H9 (cell line): ENCODE results near the gene C3. TPM values are rescaled to one million over a fixed set of nuclear protein-coding genes. Genes with fewer than 3 reads are reported as not detected.
"Not testable (repeated sequence)": the region's sequence is repeated elsewhere in the genome, so short reads cannot be mapped to it uniquely, and the experiment has no call there.

Experiments used
- DNase-seq: peaks from one replicate; pipeline ENCODE4 v3.0.0-alpha.2; 2017
- H2AFZ ChIP-seq: one replicate; pipeline ENCODE4 v1.6.1; 2013; ENCODE audit warnings: mild to moderate bottlenecking, low read length, control low read depth, moderate library complexity
- H2AK5ac ChIP-seq: 2 replicates; pipeline ENCODE4 v1.6.1; 2013; ENCODE audit warnings: low read length, control low read depth, mixed read lengths; ENCODE audit not compliant: insufficient read length
- H2BK120ac ChIP-seq: one replicate; pipeline ENCODE4 v1.6.1; 2013; ENCODE audit warnings: low read depth, mild to moderate bottlenecking, low read length, control low read depth, inconsistent platforms; ENCODE audit not compliant: poor library complexity, severe bottlenecking
- H2BK12ac ChIP-seq: 2 replicates; pipeline ENCODE4 v1.6.1; 2013; ENCODE audit warnings: low read length, control low read depth, mixed read lengths, low read depth; ENCODE audit not compliant: insufficient read length
- H2BK15ac ChIP-seq: 2 replicates; pipeline ENCODE4 v1.6.1; 2013; ENCODE audit warnings: low read depth, low read length, control low read depth
- H2BK20ac ChIP-seq: one replicate; pipeline ENCODE4 v1.6.1; 2013; ENCODE audit warnings: low read depth, mild to moderate bottlenecking, low read length, control low read depth, inconsistent platforms; ENCODE audit not compliant: poor library complexity, severe bottlenecking
- H2BK5ac ChIP-seq: 2 replicates; pipeline ENCODE4 v1.6.1; 2013; ENCODE audit warnings: low read length, control low read depth, mixed read lengths; ENCODE audit not compliant: insufficient read length
- H3K14ac ChIP-seq: 2 replicates; pipeline ENCODE4 v1.6.1; 2013; ENCODE audit warnings: low read length, control low read depth; ENCODE audit not compliant: insufficient read depth
- H3K18ac ChIP-seq: 2 replicates; pipeline ENCODE4 v1.6.1; 2013; ENCODE audit warnings: low read depth, mild to moderate bottlenecking, mixed read lengths, low read length, control low read depth; ENCODE audit not compliant: insufficient read length
- H3K23ac ChIP-seq: 2 replicates; pipeline ENCODE4 v1.6.1; 2013; ENCODE audit warnings: low read length, control low read depth, mixed read lengths, low read depth; ENCODE audit not compliant: insufficient read length
- H3K23me2 ChIP-seq: 2 replicates; pipeline ENCODE4 v1.6.1; 2013; ENCODE audit warnings: low read depth, mild to moderate bottlenecking, mixed read lengths, low read length, control low read depth; ENCODE audit not compliant: insufficient read length, poor library complexity, severe bottlenecking
- H3K27ac ChIP-seq: 2 replicates; pipeline ENCODE4 v1.5.1; 2013; ENCODE audit warnings: low read length, control low read depth, mixed read lengths, low read depth; ENCODE audit not compliant: insufficient read length
- H3K27me3 ChIP-seq: 2 replicates; pipeline ENCODE4 v1.6.1; 2013; ENCODE audit warnings: low read length, control low read depth, inconsistent platforms; ENCODE audit not compliant: insufficient read depth
- H3K4ac ChIP-seq: 2 replicates; pipeline ENCODE4 v1.6.1; 2013; ENCODE audit warnings: low read depth, mild to moderate bottlenecking, control low read depth, inconsistent platforms, low read length, moderate library complexity
- H3K4me1 ChIP-seq: 2 replicates; pipeline ENCODE4 v1.6.1; 2013; ENCODE audit warnings: low read length, control low read depth, inconsistent platforms; ENCODE audit not compliant: insufficient read depth
- H3K4me2 ChIP-seq: 2 replicates; pipeline ENCODE4 v1.6.1; 2013; ENCODE audit warnings: low read length, control low read depth, mixed read lengths; ENCODE audit not compliant: insufficient read length, insufficient read depth
- H3K56ac ChIP-seq: 2 replicates; pipeline ENCODE4 v1.6.1; 2013; ENCODE audit warnings: low read depth, mild to moderate bottlenecking, mixed read lengths, low read length, control low read depth; ENCODE audit not compliant: insufficient read length
- H3K79me1 ChIP-seq: 2 replicates; pipeline ENCODE4 v1.6.1; 2013; ENCODE audit warnings: low read depth, mild to moderate bottlenecking, moderate library complexity, low read length, control low read depth, inconsistent platforms; ENCODE audit not compliant: insufficient read depth, poor library complexity, severe bottlenecking
- H3K79me2 ChIP-seq: 2 replicates; pipeline ENCODE4 v1.6.1; 2013; ENCODE audit warnings: low read length, control low read depth, inconsistent platforms; ENCODE audit not compliant: insufficient read depth
- H3K9ac ChIP-seq: 2 replicates; pipeline ENCODE4 v1.6.1; 2013; ENCODE audit warnings: low read length, control low read depth, mixed read lengths; ENCODE audit not compliant: insufficient read length; ENCODE audit errors: extremely low read depth
- H3K9me3 ChIP-seq: one replicate; pipeline ENCODE4 v1.6.1; 2013; ENCODE audit warnings: low read depth, low read length, inconsistent platforms; ENCODE audit not compliant: control insufficient read depth
- H3T11ph ChIP-seq: one replicate; pipeline ENCODE4 v1.6.1; 2013; ENCODE audit warnings: mild to moderate bottlenecking, low read length, control low read depth, inconsistent platforms
- H4K20me1 ChIP-seq: one replicate; pipeline ENCODE4 v1.6.1; 2013; ENCODE audit not compliant: control insufficient read depth, insufficient read length, insufficient read depth
- H4K5ac ChIP-seq: 2 replicates; pipeline ENCODE4 v1.6.1; 2013; ENCODE audit warnings: low read depth, mild to moderate bottlenecking, mixed read lengths, low read length, control low read depth; ENCODE audit not compliant: insufficient read length
- H4K8ac ChIP-seq: replicated peaks from 2 replicates; pipeline ENCODE4 v1.6.1; 2013; ENCODE audit warnings: low read length, control low read depth, mixed read lengths, low read depth; ENCODE audit not compliant: insufficient read length
- H4K91ac ChIP-seq: 2 replicates; pipeline ENCODE4 v1.6.1; 2013; ENCODE audit warnings: low read depth, mild to moderate bottlenecking, moderate library complexity, mixed read lengths, low read length, control low read depth; ENCODE audit not compliant: insufficient read length
- H3K27ac Mint-ChIP-seq, 3 experiments: 2 replicates in 2 of 3; 3 replicates in 1 of 3; pipeline ENCODE4 v1.8.0; 2020 to 2021; ENCODE audit warnings: mixed read lengths in 3 of 3, mild to moderate bottlenecking in 1 of 3, moderate library complexity in 1 of 3
- H3K27me3 Mint-ChIP-seq: 2 replicates; pipeline ENCODE4 v1.8.0; 2021; ENCODE audit warnings: low read depth, mild to moderate bottlenecking, moderate library complexity, mixed read lengths
- H3K36me3 Mint-ChIP-seq, 3 experiments: 2 replicates in 2 of 3; 3 replicates in 1 of 3; pipeline ENCODE4 v1.8.0; 2020 to 2021; ENCODE audit warnings: low read depth in 3 of 3, mixed read lengths in 3 of 3; ENCODE audit not compliant: insufficient read depth in 1 of 3
- H3K4me1 Mint-ChIP-seq, 2 experiments: 2 replicates each; pipeline ENCODE4 v1.8.0; 2020; ENCODE audit warnings: mixed read lengths in 2 of 2
- H3K4me3 Mint-ChIP-seq, 2 experiments: 2 replicates in 1 of 2; 3 replicates in 1 of 2; pipeline ENCODE4 v1.8.0; 2020 to 2021; ENCODE audit warnings: mild to moderate bottlenecking in 2 of 2, mixed read lengths in 2 of 2, moderate library complexity in 1 of 2
- H3K9me3 Mint-ChIP-seq, 2 experiments: 2 replicates in 1 of 2; 3 replicates in 1 of 2; pipeline ENCODE4 v1.8.0; 2020; ENCODE audit warnings: mild to moderate bottlenecking in 2 of 2, mixed read lengths in 2 of 2, moderate library complexity in 1 of 2
- CTCF ChIP-seq: fragments of 200-600 bp; sonication (generic); conservative IDR thresholded peaks from 3 replicates; pipeline ENCODE4 v1.8.0; 2021; ENCODE audit warnings: antibody characterized with exemption, mild to moderate bottlenecking
- WGBS: extraction: QIAGEN DNeasy Blood & Tissue Kit; methylation state at CpG from one replicate; pipeline ENCODE4 v1.1.7; 2013; ENCODE audit warnings: missing lambda C conversion rate, low lambda C conversion rate, mixed read lengths; ENCODE audit not compliant: insufficient read length; ENCODE audit errors: extremely low coverage; 5-methylcytosine and 5-hydroxymethylcytosine counted together
- total RNA-seq: library from RNA; stranded (reverse); gene quantifications from 2 replicates; pipeline ENCODE4 v1.2.1, GENCODE V29; 2021

C3 gene
- total RNA-seq, 1 experiment from 2014 or later: 5.9 TPM

DNA sequence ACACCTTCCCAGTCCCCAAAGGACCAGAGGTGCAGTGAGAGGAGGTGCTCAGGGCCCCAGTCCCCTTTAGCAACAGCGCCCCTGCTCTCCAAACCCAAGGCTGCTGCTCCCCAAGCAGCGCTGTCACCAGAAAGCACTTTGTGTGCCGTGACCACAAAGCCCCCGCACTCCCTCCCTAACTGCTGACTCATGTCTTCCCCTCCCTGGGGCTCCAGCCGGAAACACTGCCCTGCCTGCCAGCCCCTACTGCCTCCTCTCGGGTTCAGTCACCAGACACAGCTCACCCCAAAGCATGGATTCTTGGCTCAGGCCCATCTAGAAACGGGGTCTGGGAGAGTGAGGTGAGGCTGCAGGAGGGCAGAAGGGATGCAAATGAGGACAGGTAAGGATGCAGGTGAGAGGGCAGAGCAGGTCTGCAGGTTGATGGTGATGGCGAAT is 45.6 kb downstream of the C3 start:
- Mint-ChIP-seq H3K27me3 (peaks cover 8% of the 10 kb centered on the region), H3K4me1 (peaks cover 25 to 26% of the 10 kb centered on the region in 2 experiments), H3K27ac (peak overlapping the region in 2 of 3 experiments; percentile 73 to 80; a peak in 4 of 7 replicates), H3K4me3 (peak overlapping the region in 1 of 2 experiments; percentile 12; a peak in 3 of 5 replicates), H3K36me3 (peaks cover 0 to 13% (median 2%) of the 10 kb centered on the region in 3 experiments; a peak in 3 of 7 replicates), H3K9me3 (peaks cover 0 to 64% of the 10 kb centered on the region in 2 experiments; a peak in 2 of 5 replicates)
- Histone ChIP-seq H3K18ac (peak overlapping the region; percentile 33), H2AK5ac (no peak overlapping the region), H3K27ac (no peak overlapping the region), H2BK12ac (no peak overlapping the region), H3K27me3 (no peaks in the 10 kb centered on the region), H3K23me2 (peaks cover 8% of the 10 kb centered on the region), H2BK15ac (no peak overlapping the region; the same call in 1 of the 2 replicates), H2BK5ac (no peak overlapping the region), H3K14ac (0 out of 2 replicates have a peak overlapping the region, but pooled peaks have one; percentile 42), H4K91ac (no peak overlapping the region), H3K23ac (no peak overlapping the region), H3K79me1 (no peaks in the 10 kb centered on the region), H3T11ph (no peak overlapping the region), H3K79me2 (no peaks in the 10 kb centered on the region), H4K8ac (no peak overlapping the region), H3K4me1 (peaks cover 5% of the 10 kb centered on the region; the same call in 1 of the 2 replicates), H2BK20ac (no peak overlapping the region), H3K4ac (no peak overlapping the region), H4K5ac (no peak overlapping the region), H3K9ac (no peak overlapping the region), H3K4me2 (peak overlapping the region; percentile 2), H2AFZ (no peak overlapping the region), H2BK120ac (no peak overlapping the region), H3K56ac (no peak overlapping the region), H4K20me1 (peaks cover 5% of the 10 kb centered on the region), H3K9me3 (no peaks in the 10 kb centered on the region)
- no CpG with 5 or more reads among the region's 8 CpGs for WGBS
- peak; percentile 85 for DNase-seq
- no peak for TF ChIP-seq CTCF

DNA sequence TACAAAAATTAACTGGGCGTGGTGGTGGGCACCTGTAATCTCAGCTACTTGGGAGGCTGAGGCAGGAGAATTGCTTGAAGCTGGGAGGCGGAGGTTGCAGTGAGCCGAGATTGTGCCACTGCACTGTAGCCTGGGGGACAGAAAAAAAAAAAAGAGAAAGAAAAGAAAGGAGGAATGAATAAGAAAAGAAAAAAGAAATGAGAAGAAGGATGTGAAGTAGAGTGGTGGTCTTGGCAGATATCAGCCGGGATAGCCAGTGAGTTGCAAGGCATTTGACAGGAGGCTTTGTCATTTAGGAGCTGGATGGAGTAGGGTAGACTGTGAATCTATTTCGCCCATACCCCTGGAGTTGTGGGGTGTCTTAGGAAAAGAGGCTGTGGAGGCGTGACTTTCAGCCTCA is 46.0 kb downstream of the C3 start:
- Histone ChIP-seq H3K4me2 (peak overlapping the region; percentile 2), H3K18ac (peak overlapping the region; percentile 33), H3K14ac (0 out of 2 replicates have a peak overlapping the region, but pooled peaks have one; percentile 42)
- not testable (repeated sequence) for H3T11ph ChIP-seq, H3K23ac ChIP-seq, H3K27me3 Mint-ChIP-seq, H4K91ac ChIP-seq, H3K79me2 ChIP-seq, H4K8ac ChIP-seq, H3K27me3 ChIP-seq, H2BK5ac ChIP-seq, H3K27ac ChIP-seq, H3K4me1 ChIP-seq, H2BK15ac ChIP-seq, H3K4me3 Mint-ChIP-seq, H3K27ac Mint-ChIP-seq, H3K23me2 ChIP-seq, H2AK5ac ChIP-seq, H2BK12ac ChIP-seq, H3K4ac ChIP-seq, H3K56ac ChIP-seq, H2BK120ac ChIP-seq, H4K5ac ChIP-seq, H2BK20ac ChIP-seq, H4K20me1 ChIP-seq, H2AFZ ChIP-seq, H3K9me3 ChIP-seq, DNase-seq, H3K79me1 ChIP-seq, H3K9ac ChIP-seq
- WGBS: no CpG with 5 or more reads among the region's 6 CpGs
- Mint-ChIP-seq H3K36me3 (peaks cover 0 to 13% (median 2%) of the 10 kb centered on the region in 3 experiments; a peak in 3 of 7 replicates), H3K4me1 (peaks cover 25 to 26% of the 10 kb centered on the region in 2 experiments), H3K9me3 (peaks cover 0 to 64% of the 10 kb centered on the region in 2 experiments; a peak in 2 of 5 replicates)
